CD4-positive, CD25-positive, alpha-beta regulatory T cell (primary cell): ENCODE measurements around the gene SELENOM. TPM values are rescaled to one million over a fixed set of nuclear protein-coding genes. Genes with fewer than 3 reads are reported as not detected.

Experiments used
- ATAC-seq, 2 donors: fragments of 150-1000 bp; cut with Tn5 transposase; one replicate each; pipeline ENCODE4 v1.10.0; 2021; ENCODE audit warnings: low read depth in 2 of 2, moderate number of reproducible peaks in 2 of 2, moderate library complexity in 1 of 2
- DNase-seq, 3 donors: peaks; one replicate each; pipeline versions ENCODE4 v3.0.0 to v3.0.0-alpha.2; 2012 to 2022; ENCODE audit warnings: mixed read lengths in 1 of 3
- H3K27ac ChIP-seq: one replicate; pipeline ENCODE4 v1.7.0; 2013; ENCODE audit warnings: mild to moderate bottlenecking, low read length; ENCODE audit not compliant: insufficient read depth, poor library complexity, severe bottlenecking
- H3K27me3 ChIP-seq: one replicate; pipeline ENCODE4 v1.7.0; 2013; ENCODE audit warnings: low read length; ENCODE audit not compliant: control insufficient read depth, insufficient read depth
- H3K36me3 ChIP-seq: one replicate; pipeline ENCODE4 v1.7.0; 2013; ENCODE audit warnings: mild to moderate bottlenecking, low read length, moderate library complexity; ENCODE audit not compliant: control insufficient read depth, insufficient read depth
- H3K4me1 ChIP-seq: 2 replicates; pipeline ENCODE4 v1.7.0; 2013; ENCODE audit warnings: mild to moderate bottlenecking, low read length; ENCODE audit not compliant: insufficient read depth, control insufficient read depth, poor library complexity, severe bottlenecking
- H3K4me3 ChIP-seq: one replicate; pipeline ENCODE4 v1.7.0; 2013; ENCODE audit warnings: low read depth, mild to moderate bottlenecking, low read length, moderate library complexity
- H3K9me3 ChIP-seq, 2 experiments: 1 replicate in 1 of 2; 2 replicates in 1 of 2; pipeline ENCODE4 v1.7.0; 2013; ENCODE audit warnings: low read length in 2 of 2, mild to moderate bottlenecking in 1 of 2, moderate library complexity in 1 of 2; ENCODE audit not compliant: control insufficient read depth in 2 of 2
- H3K27ac Mint-ChIP-seq, 3 donors: one replicate each; pipeline ENCODE4 v1.8.0; 2020 to 2022; ENCODE audit warnings: mild to moderate bottlenecking in 3 of 3, mixed read lengths in 3 of 3, moderate library complexity in 2 of 3
- H3K27me3 Mint-ChIP-seq: one replicate; pipeline ENCODE4 v1.8.0; 2022; ENCODE audit warnings: mild to moderate bottlenecking, mixed read lengths
- H3K36me3 Mint-ChIP-seq: one replicate; pipeline ENCODE4 v1.8.0; 2020; ENCODE audit warnings: mixed read lengths
- H3K4me1 Mint-ChIP-seq, 4 donors: one replicate each; pipeline ENCODE4 v1.8.0; 2020 to 2022; ENCODE audit warnings: mixed read lengths in 4 of 4, mild to moderate bottlenecking in 1 of 4
- H3K4me3 Mint-ChIP-seq, 4 donors: one replicate each; pipeline ENCODE4 v1.8.0; 2020 to 2022; ENCODE audit warnings: mild to moderate bottlenecking in 4 of 4, mixed read lengths in 4 of 4, moderate library complexity in 3 of 4
- H3K9me3 Mint-ChIP-seq, 7 donors: one replicate each; pipeline ENCODE4 v1.8.0; 2020 to 2022; ENCODE audit warnings: mixed read lengths in 7 of 7, mild to moderate bottlenecking in 3 of 7, moderate library complexity in 2 of 7
- polyA plus RNA-seq, 4 donors: library from polyadenylated mRNA; unstranded; fragments of 300-500 nt; fragmentation: Illumina TruSeq; gene quantifications; one replicate each; pipeline ENCODE4 v1.2.3, GENCODE V29; 2021
- total RNA-seq: library from RNA; stranded (reverse); gene quantifications from one replicate; pipeline ENCODE4 v1.2.3, GENCODE V29; 2022

Gene SELENOM
- total and polyA plus RNA-seq, 5 donors from 2014 or later = 30.6 to 142 (median 126) TPM

- Mint-ChIP-seq H3K27me3 (no peaks in the 10 kb centered on the region), H3K27ac (no peak overlapping the region)
These were observed 26.5 kb upstream of the SELENOM start for GRCh38 chr22:31133911-31134310.

GRCh38 chr22:31130873-31131272 is 23.5 kb upstream of the SELENOM start:
- Histone ChIP-seq H3K36me3 (no peaks in the 10 kb centered on the region), H3K4me1 (no peaks in the 10 kb centered on the region), H3K4me3 (no peak overlapping the region), H3K27me3 (no peaks in the 10 kb centered on the region), H3K9me3 (no peaks in the 10 kb centered on the region), H3K27ac (no peak overlapping the region)
- peaks cover 0 to 3% (median 0%) of the 10 kb centered on the region in 4 donors for H3K4me1 Mint-ChIP-seq
- H3K27ac Mint-ChIP-seq = no peak overlapping the region
- H3K27me3 Mint-ChIP-seq = no peaks in the 10 kb centered on the region
- no peak for ATAC-seq
- no peaks in the 10 kb centered on the region for H3K36me3 Mint-ChIP-seq
- no peak for DNase-seq
- H3K9me3 Mint-ChIP-seq = no peaks in the 10 kb centered on the region
- no peak overlapping the region for H3K4me3 Mint-ChIP-seq

More at GRCh38 chr22:31133911-31134310, 26.5 kb upstream of the SELENOM start:
- Histone ChIP-seq H3K9me3 (no peaks in the 10 kb centered on the region), H3K4me1 (no peaks in the 10 kb centered on the region), H3K4me3 (no peak overlapping the region), H3K36me3 (no peaks in the 10 kb centered on the region), H3K27me3 (no peaks in the 10 kb centered on the region), H3K27ac (no peak overlapping the region)
- ATAC-seq = no peak
- no peak for DNase-seq
- H3K4me1 Mint-ChIP-seq = no peaks in the 10 kb centered on the region
- no peak overlapping the region for H3K4me3 Mint-ChIP-seq
- no peaks in the 10 kb centered on the region for H3K9me3 Mint-ChIP-seq
- no peaks in the 10 kb centered on the region for H3K36me3 Mint-ChIP-seq

GRCh38 chr22:31128156-31128555 is 20.8 kb upstream of the SELENOM start:
- no peaks in the 10 kb centered on the region for H3K9me3 ChIP-seq
- Mint-ChIP-seq H3K36me3 (no peaks in the 10 kb centered on the region), H3K9me3 (no peaks in the 10 kb centered on the region), H3K4me3 (no peak overlapping the region), H3K4me1 (peaks cover 0 to 3% (median 0%) of the 10 kb centered on the region in 4 donors), H3K27ac (peak overlapping the region in 1 of 3 donors; percentile 32), H3K27me3 (peaks cover 4% of the 10 kb centered on the region)
- no peak overlapping the region for H3K4me3 ChIP-seq
- no peak overlapping the region for H3K27ac ChIP-seq
- H3K27me3 ChIP-seq = no peaks in the 10 kb centered on the region
- ATAC-seq (no peak), DNase-seq (no peak)
- H3K36me3 ChIP-seq = no peaks in the 10 kb centered on the region
- H3K4me1 ChIP-seq = no peaks in the 10 kb centered on the region

GRCh38 chr22:31127181-31127772 is 19.9 kb upstream of the SELENOM start:
- Histone ChIP-seq H3K4me3 (no peak overlapping the region), H3K9me3 (no peaks in the 10 kb centered on the region), H3K27ac (no peak overlapping the region), H3K36me3 (no peaks in the 10 kb centered on the region), H3K27me3 (no peaks in the 10 kb centered on the region), H3K4me1 (no peaks in the 10 kb centered on the region)
- H3K9me3 Mint-ChIP-seq = no peaks in the 10 kb centered on the region
- H3K36me3 Mint-ChIP-seq = no peaks in the 10 kb centered on the region
- peaks cover 4% of the 10 kb centered on the region for H3K27me3 Mint-ChIP-seq
- no peak for ATAC-seq
- no peak overlapping the region for H3K4me3 Mint-ChIP-seq
- no peak for DNase-seq
- H3K4me1 Mint-ChIP-seq = peaks cover 0 to 3% (median 0%) of the 10 kb centered on the region in 4 donors
- no peak overlapping the region for H3K27ac Mint-ChIP-seq

- H3K4me3 Mint-ChIP-seq = no peak overlapping the region
- no peaks in the 10 kb centered on the region for H3K9me3 ChIP-seq
These were observed 19.5 kb upstream of the SELENOM start for GRCh38 chr22:31126869-31127175.

GRCh38 chr22:31126128-31126868 is 18.9 kb upstream of the SELENOM start:
- peaks cover 0 to 5% (median 2%) of the 10 kb centered on the region in 4 donors for H3K4me1 Mint-ChIP-seq
- ATAC-seq (peak in 1 of 2 donors; percentile 12), DNase-seq (no peak)
- Histone ChIP-seq H3K9me3 (no peaks in the 10 kb centered on the region), H3K27ac (no peak overlapping the region), H3K4me1 (no peaks in the 10 kb centered on the region), H3K36me3 (no peaks in the 10 kb centered on the region), H3K4me3 (no peak overlapping the region), H3K27me3 (no peaks in the 10 kb centered on the region)
- no peak overlapping the region for H3K4me3 Mint-ChIP-seq
- no peaks in the 10 kb centered on the region for H3K36me3 Mint-ChIP-seq
- no peak overlapping the region for H3K27ac Mint-ChIP-seq
- no peaks in the 10 kb centered on the region for H3K9me3 Mint-ChIP-seq
- H3K27me3 Mint-ChIP-seq = peaks cover 10% of the 10 kb centered on the region

More at GRCh38 chr22:31126869-31127175, 19.5 kb upstream of the SELENOM start:
- no peaks in the 10 kb centered on the region for H3K36me3 Mint-ChIP-seq
- no peak overlapping the region for H3K27ac Mint-ChIP-seq
- H3K4me1 ChIP-seq = no peaks in the 10 kb centered on the region
- peaks cover 6% of the 10 kb centered on the region for H3K27me3 Mint-ChIP-seq
- peaks cover 0 to 5% (median 0%) of the 10 kb centered on the region in 4 donors for H3K4me1 Mint-ChIP-seq
- DNase-seq (no peak), ATAC-seq (no peak)
- H3K36me3 ChIP-seq = no peaks in the 10 kb centered on the region
- H3K27ac ChIP-seq = no peak overlapping the region
- no peaks in the 10 kb centered on the region for H3K9me3 Mint-ChIP-seq
- H3K4me3 ChIP-seq = no peak overlapping the region
- no peaks in the 10 kb centered on the region for H3K27me3 ChIP-seq

GRCh38 chr22:31125521-31126117 is 18.3 kb upstream of the SELENOM start:
- Histone ChIP-seq H3K27me3 (no peaks in the 10 kb centered on the region), H3K4me3 (no peak overlapping the region), H3K36me3 (no peaks in the 10 kb centered on the region), H3K9me3 (no peaks in the 10 kb centered on the region), H3K27ac (no peak overlapping the region), H3K4me1 (no peaks in the 10 kb centered on the region)
- Mint-ChIP-seq H3K27ac (no peak overlapping the region), H3K4me3 (no peak overlapping the region), H3K36me3 (no peaks in the 10 kb centered on the region), H3K9me3 (no peaks in the 10 kb centered on the region), H3K4me1 (peaks cover 0 to 7% (median 2%) of the 10 kb centered on the region in 4 donors), H3K27me3 (peaks cover 10% of the 10 kb centered on the region)
- DNase-seq = no peak
- no peak for ATAC-seq
